Endothelial cell of umbilical vein (primary cell): ENCODE data around the gene RELL1. TPM values are rescaled to one million over a fixed set of nuclear protein-coding genes. Genes with fewer than 3 reads are reported as not detected.
A peak's percentile ranks its signal among the peaks of the same experiment; 100 is the strongest.

Experiments used
- BruUV-seq: library from RNA; stranded (reverse); fragments of 400-500 nt; replicated peaks from 2 replicates; lab custom pipeline; 2021; lab: Mats Ljungman, UMichigan
- CTCF ChIA-PET: fragments of 300-600, 350-600 bp; sonication (Branson Sonifier 250); formaldehyde crosslinking; loops from one replicate; lab custom pipeline; 2021; ENCODE audit warnings: antibody characterized with exemption, inconsistent platforms; lab: Charles Lee
- POLR2A ChIA-PET: fragments of 300-600, 350-600 bp; sonication (Branson Sonifier 250); formaldehyde crosslinking; loops from one replicate; lab custom pipeline; 2021; ENCODE audit warnings: antibody characterized with exemption, inconsistent platforms; lab: Charles Lee
- DNase-seq: peaks from one replicate; pipeline ENCODE4 v3.0.0-alpha.2; 2011; ENCODE audit warnings: low read depth, low spot score
- FAIRE-seq: peaks from 2 replicates; lab custom pipeline; 2011; peaks lifted over from hg19 to GRCh38; lab: Jason Lieb, UNC
- H2AFZ ChIP-seq: 2 replicates; pipeline ENCODE4 v1.6.0; 2012; ENCODE audit warnings: low read depth, low read length, control low read depth, inconsistent platforms
- H3K27ac ChIP-seq: 2 replicates; pipeline ENCODE4 v1.5.1; 2011; ENCODE audit warnings: low read depth, mild to moderate bottlenecking, control low read depth, low read length, moderate library complexity; ENCODE audit not compliant: insufficient read depth
- H3K27me3 ChIP-seq, 2 experiments: 2 replicates each; pipeline versions ENCODE4 v1.6.0 to v1.6.1; 2011; ENCODE audit warnings: low read length in 2 of 2, mixed read lengths in 1 of 2; ENCODE audit not compliant: control insufficient read depth in 2 of 2, insufficient read depth in 2 of 2
- H3K36me3 ChIP-seq, 2 experiments: 2 replicates in 1 of 2; 3 replicates in 1 of 2; pipeline ENCODE4 v1.5.1; 2011; ENCODE audit warnings: low read length in 2 of 2, mild to moderate bottlenecking in 1 of 2, moderate library complexity in 1 of 2; ENCODE audit not compliant: control insufficient read depth in 2 of 2, insufficient read depth in 2 of 2; ENCODE audit errors: extremely low read depth in 1 of 2
- H3K4me1 ChIP-seq: 3 replicates; pipeline ENCODE4 v1.5.1; 2011; ENCODE audit warnings: mild to moderate bottlenecking, low read length; ENCODE audit not compliant: control insufficient read depth, insufficient read depth; ENCODE audit errors: extremely low read depth
- H3K4me2 ChIP-seq: 2 replicates; pipeline ENCODE4 v1.6.1; 2011; ENCODE audit warnings: low read length, control low read depth, mixed read lengths; ENCODE audit not compliant: insufficient read depth
- H3K4me3 ChIP-seq, 3 experiments: fragments of 200-600 bp in 1 of 3; sonication (generic), shearing (Covaris generic) in 1 of 3; replicated peaks in 1 of 3; 2 replicates each; pipeline ENCODE4 v1.5.1; 2011 to 2016; ENCODE audit warnings: control low read depth in 3 of 3, low read length in 3 of 3, mild to moderate bottlenecking in 2 of 3, inconsistent platforms in 1 of 3, low read depth in 1 of 3, moderate library complexity in 1 of 3; ENCODE audit not compliant: insufficient read depth in 1 of 3
- H3K79me2 ChIP-seq: 2 replicates; pipeline ENCODE4 v1.6.0; 2012; ENCODE audit warnings: low read length, inconsistent platforms; ENCODE audit not compliant: control insufficient read depth, insufficient read depth
- H3K9ac ChIP-seq: replicated peaks from 2 replicates; pipeline ENCODE3; 2011; ENCODE audit warnings: low read length, control low read depth; ENCODE audit not compliant: insufficient read depth; ENCODE audit errors: extremely low read depth
- H3K9me1 ChIP-seq: replicated peaks from 3 replicates; pipeline ENCODE4 v1.6.0; 2011; ENCODE audit warnings: mild to moderate bottlenecking, low read length; ENCODE audit not compliant: control insufficient read depth, insufficient read depth; ENCODE audit errors: extremely low read depth
- H3K9me3 ChIP-seq: replicated peaks from 2 replicates; pipeline ENCODE4 v1.5.1; 2012; ENCODE audit warnings: low read length, inconsistent platforms; ENCODE audit not compliant: control insufficient read depth, insufficient read depth
- H4K20me1 ChIP-seq: replicated peaks from 2 replicates; pipeline ENCODE3; 2011; ENCODE audit warnings: mild to moderate bottlenecking, low read length; ENCODE audit not compliant: control insufficient read depth, insufficient read depth; ENCODE audit errors: extremely low read depth
- CTCF ChIP-seq, 2 donors: IDR thresholded peaks; 1 replicate in 1 of 2; 2 replicates in 1 of 2; pipeline ENCODE4 v1.5.1; 2011; ENCODE audit warnings: low read length in 2 of 2, mild to moderate bottlenecking in 2 of 2, moderate library complexity in 2 of 2, control low read depth in 1 of 2, inconsistent platforms in 1 of 2, low read depth in 1 of 2; ENCODE audit not compliant: insufficient read depth in 1 of 2; ENCODE audit errors: extremely low read depth in 1 of 2
- EZH2 ChIP-seq: IDR thresholded peaks from 2 replicates; pipeline ENCODE4 v1.6.1; 2012; ENCODE audit warnings: borderline replicate concordance, low read depth, mild to moderate bottlenecking, moderate library complexity, low read length, inconsistent platforms; ENCODE audit not compliant: severe bottlenecking
- FOS ChIP-seq: IDR thresholded peaks from 2 replicates; pipeline ENCODE4 v1.6.1; 2011; ENCODE audit warnings: mild to moderate bottlenecking, low read length, moderate library complexity, borderline replicate concordance; ENCODE audit not compliant: insufficient read depth
- GATA2 ChIP-seq: IDR thresholded peaks from 2 replicates; pipeline ENCODE4 v1.7.0; 2011; ENCODE audit warnings: low read depth, mild to moderate bottlenecking, moderate library complexity, mixed read lengths, low read length; ENCODE audit not compliant: insufficient read length, insufficient read depth
- JUN ChIP-seq: IDR thresholded peaks from 2 replicates; pipeline ENCODE4 v1.6.1; 2011; ENCODE audit warnings: borderline replicate concordance, low read depth; ENCODE audit not compliant: insufficient read length, insufficient read depth
- MAX ChIP-seq: IDR thresholded peaks from 2 replicates; pipeline ENCODE4 v1.6.1; 2011; ENCODE audit not compliant: insufficient read depth, insufficient read length
- MYC ChIP-seq: IDR thresholded peaks from one replicate; pipeline ENCODE4 v1.6.1; 2011; ENCODE audit warnings: mild to moderate bottlenecking, low read depth, low read length
- POLR2A ChIP-seq: IDR thresholded peaks from 2 replicates; pipeline ENCODE4 v1.6.1; 2012; ENCODE audit warnings: low read depth, mild to moderate bottlenecking, control low read depth, low read length
- POLR2AphosphoS5 ChIP-seq: IDR thresholded peaks from 2 replicates; pipeline ENCODE4 v1.6.1; 2012; ENCODE audit warnings: low read depth, mild to moderate bottlenecking, control low read depth, low read length, moderate library complexity; ENCODE audit not compliant: insufficient read depth
- dilution Hi-C: fragments of 300-500 bp; cut with MboI; formaldehyde crosslinking; loops from one replicate; pipeline ENCODE4 v1.15.0; 2019; ENCODE audit warnings: low sequenced_read_pairs; ENCODE audit not compliant: extremely low pct_ligation_motif_present
- intact Hi-C: fragments of 100-400 bp; cut with micrococcal nuclease; formaldehyde crosslinking; loops from one replicate; pipeline ENCODE4 v1.10.0; 2022
- polyA plus RNA-seq, 4 experiments: library from polyadenylated mRNA; depleted of rRNA in 3 of 4; stranded (reverse) in 3 of 4; unstranded in 1 of 4; fragments of >200 nt; gene quantifications; 2 replicates each; pipeline versions ENCODE4 v1.2.1 to v1.2.3, GENCODE V29; 2011 to 2012; ENCODE audit warnings: missing spikeins in 1 of 4
- total RNA-seq: library from RNA; stranded (reverse); gene quantifications from 2 replicates; pipeline ENCODE4 v1.2.3, GENCODE V29; 2021

RELL1 gene
- total and polyA plus RNA-seq, 2 donors (not counting 3 experiments of a cell fraction or from before 2014, with no cell fraction given) = 20.8 to 91.7 TPM

GRCh38 chr4:37659696-37660095 is 26.5 kb downstream of the RELL1 start:
- peaks cover 94% of the 10 kb centered on the region for H3K79me2 ChIP-seq
- H3K27me3 ChIP-seq = no peaks in the 10 kb centered on the region
- no peak overlapping the region for H3K27ac ChIP-seq
- no peak for TF ChIP-seq MYC
- TF ChIP-seq EZH2 = no peak
- TF ChIP-seq POLR2AphosphoS5 = no peak
- TF ChIP-seq JUN = no peak
- no peak for TF ChIP-seq POLR2A
- TF ChIP-seq CTCF (IDR thresholded peaks at IDR 0.05; ENCODE audit: extremely low read depth in 1 of 2, insufficient read depth in 1 of 2, low read depth in 1 of 2, low read length in 2 of 2) = no peak
- TF ChIP-seq MAX = no peak
- TF ChIP-seq FOS = no peak
- TF ChIP-seq GATA2 = no peak
- no peak overlapping the region for H3K4me2 ChIP-seq
- peaks cover 33% of the 10 kb centered on the region for H3K4me1 ChIP-seq
- no peak overlapping the region for H3K4me3 ChIP-seq
- no peaks in the 10 kb centered on the region for H3K9me1 ChIP-seq
- H3K9ac ChIP-seq = no peak overlapping the region
- intact Hi-C loops (no loop called here), dilution Hi-C loops (no loop called here)
- ChIA-PET CTCF (interaction anchor here (0.7 to 1.8 kb wide), 3 partner anchors 12 to 58 kb away, joined by 3 to 5 read pairs (median 4); no protein-coding TSS in a partner anchor), POLR2A (no interaction called here)
- no peaks in the 10 kb centered on the region for H4K20me1 ChIP-seq
- peaks cover 2% of the 10 kb centered on the region for H3K9me3 ChIP-seq
- no peak overlapping the region for H2AFZ ChIP-seq
- no peak for FAIRE-seq
- peak; percentile 22 for DNase-seq
- H3K36me3 ChIP-seq = no peaks in the 10 kb centered on the region
- no TSS peak for BruUV-seq
